ENCODE data around the gene MAPK11.
A peak's percentile ranks its signal among the peaks of the same experiment; 100 is the strongest.

Gene MAPK11

DNA sequence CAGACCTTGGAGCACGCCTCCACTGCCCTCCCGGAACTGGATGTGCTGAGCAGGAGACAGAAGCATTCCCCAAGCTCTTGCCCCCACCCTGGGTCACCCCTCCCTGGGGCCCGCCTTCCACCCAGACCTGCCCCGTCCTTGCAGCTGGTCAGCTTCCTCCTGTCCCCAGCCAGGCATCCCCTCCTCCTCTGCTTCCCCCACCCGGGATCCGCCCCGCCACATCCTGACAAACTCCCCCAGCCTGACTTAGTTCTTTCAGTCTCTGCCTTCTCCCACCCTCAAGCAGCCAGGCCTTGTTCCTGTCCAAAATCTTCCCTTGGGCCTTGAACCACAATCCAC, 38.4 kb upstream of the MAPK11 start:
- H3K4me3 ChIP-seq (ENCODE audit: low read depth, low read length) = no peak overlapping the region

GRCh38 chr22:50307890-50308596, 37.9 kb upstream of the MAPK11 start:
- DNase-seq (ENCODE audit: low read depth) = no peak
- TF ChIP-seq, protein P1, sequence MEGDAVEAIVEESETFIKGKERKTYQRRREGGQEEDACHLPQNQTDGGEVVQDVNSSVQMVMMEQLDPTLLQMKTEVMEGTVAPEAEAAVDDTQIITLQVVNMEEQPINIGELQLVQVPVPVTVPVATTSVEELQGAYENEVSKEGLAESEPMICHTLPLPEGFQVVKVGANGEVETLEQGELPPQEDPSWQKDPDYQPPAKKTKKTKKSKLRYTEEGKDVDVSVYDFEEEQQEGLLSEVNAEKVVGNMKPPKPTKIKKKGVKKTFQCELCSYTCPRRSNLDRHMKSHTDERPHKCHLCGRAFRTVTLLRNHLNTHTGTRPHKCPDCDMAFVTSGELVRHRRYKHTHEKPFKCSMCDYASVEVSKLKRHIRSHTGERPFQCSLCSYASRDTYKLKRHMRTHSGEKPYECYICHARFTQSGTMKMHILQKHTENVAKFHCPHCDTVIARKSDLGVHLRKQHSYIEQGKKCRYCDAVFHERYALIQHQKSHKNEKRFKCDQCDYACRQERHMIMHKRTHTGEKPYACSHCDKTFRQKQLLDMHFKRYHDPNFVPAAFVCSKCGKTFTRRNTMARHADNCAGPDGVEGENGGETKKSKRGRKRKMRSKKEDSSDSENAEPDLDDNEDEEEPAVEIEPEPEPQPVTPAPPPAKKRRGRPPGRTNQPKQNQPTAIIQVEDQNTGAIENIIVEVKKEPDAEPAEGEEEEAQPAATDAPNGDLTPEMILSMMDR (IDR thresholded peaks at IDR 0.05; ENCODE audit: insufficient read depth, low read depth, low read length, missing control alignments) = no peak
- H3K4me3 ChIP-seq (ENCODE audit: low read depth, low read length) = no peak overlapping the region

More for the DNA sequence above, 38.4 kb upstream of the MAPK11 start:
- no peak for DNase-seq (ENCODE audit: low read depth)
- TF ChIP-seq, protein P1 (IDR thresholded peaks at IDR 0.05; ENCODE audit: insufficient read depth, low read depth, low read length, missing control alignments) = no peak

GRCh38 chr22:50306753-50307749, 36.9 kb upstream of the MAPK11 start, which contains the start of gene PLXNB2:
Gene PLXNB2, minus strand, starts transcription at chr22:50307646. Its CDS starts 17,062 bp downstream, at chr22:50290584.
- H3K4me3 ChIP-seq (ENCODE audit: low read depth, low read length) = peak within 1 kb of the TSS; percentile 95
- TF ChIP-seq, protein P1 (IDR thresholded peaks at IDR 0.05; ENCODE audit: insufficient read depth, low read depth, low read length, missing control alignments) = no peak
- peak; percentile 89 for DNase-seq (ENCODE audit: low read depth)

DNA sequence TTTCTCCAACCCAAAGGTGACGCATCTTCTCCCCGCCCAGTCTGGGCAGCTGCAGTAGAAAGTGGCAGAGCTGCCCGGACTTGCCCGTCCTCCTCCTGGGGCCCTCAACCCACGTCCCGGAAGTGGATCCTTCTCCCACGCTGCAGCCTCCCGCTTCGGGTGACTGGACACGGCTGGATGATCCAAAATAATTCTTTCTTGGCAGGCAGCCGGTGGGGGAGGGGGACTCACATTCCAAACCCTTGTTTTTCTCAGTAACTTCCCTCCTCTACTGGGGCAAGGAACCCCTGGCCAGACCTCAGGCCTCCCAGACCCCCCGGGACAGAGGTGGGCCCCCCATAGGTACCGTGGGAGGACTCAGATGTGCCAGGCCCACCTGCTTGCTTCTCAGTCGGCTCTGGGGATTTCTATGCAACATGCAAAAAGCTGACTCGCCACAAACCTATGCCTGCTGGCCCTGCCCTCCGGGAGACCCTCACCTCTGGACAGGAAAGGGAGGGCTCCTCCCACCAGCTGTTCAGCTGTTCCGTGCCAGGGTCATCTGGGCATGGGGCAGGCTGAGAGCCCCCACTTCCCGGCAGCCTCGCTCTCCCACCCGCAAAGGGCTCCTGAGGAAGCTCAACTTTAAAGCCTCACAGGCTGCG, 35.9 kb upstream of the MAPK11 start:
- peak overlapping the region; percentile 95 for H3K4me3 ChIP-seq (ENCODE audit: low read depth, low read length)
- DNase-seq (ENCODE audit: low read depth) = peak; percentile 76
- TF ChIP-seq, protein P1 (IDR thresholded peaks at IDR 0.05; ENCODE audit: insufficient read depth, low read depth, low read length, missing control alignments) = no peak

- TF ChIP-seq, protein P1 (IDR thresholded peaks at IDR 0.05; ENCODE audit: insufficient read depth, low read depth, low read length, missing control alignments) = no peak
- H3K4me3 ChIP-seq (ENCODE audit: low read depth, low read length) = peak overlapping the region; percentile 95
- DNase-seq (ENCODE audit: low read depth) = no peak
Measured at GRCh38 chr22:50305393-50305922, 35.3 kb upstream of the MAPK11 start.
